ENCODE measurements around the gene NOL3.

- TF ChIP-seq SMC3 (IDR thresholded peaks at IDR 0.05; ENCODE audit: low read depth, low read length) (no peak), TAF1 (IDR thresholded peaks at IDR 0.05; ENCODE audit: borderline replicate concordance, low read depth, low read length) (no peak), FOXM1 (IDR thresholded peaks at IDR 0.05; ENCODE audit: low read depth) (no peak), CTCF (IDR thresholded peaks at IDR 0.05) (no peak), NFIC (IDR thresholded peaks at IDR 0.05; ENCODE audit: borderline replicate concordance) (no peak), EP300 (IDR thresholded peaks at IDR 0.05; ENCODE audit: borderline replicate concordance in 1 of 2, low read depth in 1 of 2, low read length in 1 of 2) (no peak), MAX (IDR thresholded peaks at IDR 0.05; ENCODE audit: low read depth) (no peak), NRF1 (IDR thresholded peaks at IDR 0.05; ENCODE audit: low read depth, low read length) (no peak), REST (IDR thresholded peaks at IDR 0.05; ENCODE audit: low read depth, low read length) (no peak), YY1 (IDR thresholded peaks at IDR 0.05; ENCODE audit: low read depth) (no peak), USF1 (IDR thresholded peaks at IDR 0.05; ENCODE audit: borderline replicate concordance, low read depth) (no peak), POLR2AphosphoS5 (IDR thresholded peaks at IDR 0.05; ENCODE audit: low read depth, low read length) (no peak), CHD2 (IDR thresholded peaks at IDR 0.05; ENCODE audit: low read length, partially characterized antibody) (no peak), PBX3 (IDR thresholded peaks at IDR 0.05) (no peak)
These were observed 32.7 kb downstream of the NOL3 start for GRCh38 chr16:67202956-67203493.
